GM19025 (cell line): ENCODE data around the gene CAVIN1.
"Not testable (repeated sequence)": the region's sequence is repeated elsewhere in the genome, so short reads cannot be mapped to it uniquely, and the experiment has no call there.

Experiments
- ATAC-seq: cut with Tn5 transposase; IDR thresholded peaks from one replicate; pipeline ENCODE4 v1.9.1; 2021; ENCODE audit warnings: mild to moderate bottlenecking, low read depth, moderate library complexity; ENCODE audit not compliant: unreplicated experiment

Gene CAVIN1

GRCh38 chr17:42431758-42432161 lies 8.7 kb upstream of the CAVIN1 start:
- ATAC-seq: no peak

- ATAC-seq: no peak
Measured at GRCh38 chr17:42429726-42430447, 6.8 kb upstream of the CAVIN1 start.

GRCh38 chr17:42428141-42428944 lies 5.3 kb upstream of the CAVIN1 start:
- no peak for ATAC-seq

- no peak for ATAC-seq
Measured at GRCh38 chr17:42424991-42425610, 2.0 kb upstream of the CAVIN1 start.

- no peak for ATAC-seq
Measured at GRCh38 chr17:42423766-42424165, 710 bp upstream of the CAVIN1 start.

- ATAC-seq: no peak
Measured at GRCh38 chr17:42422412-42422957, 571 bp downstream of the CAVIN1 start.

GRCh38 chr17:42421507-42422338 lies 1.3 kb downstream of the CAVIN1 start:
- no peak for ATAC-seq

- no peak for ATAC-seq
Measured at GRCh38 chr17:42421136-42421506, 1.9 kb downstream of the CAVIN1 start.

- ATAC-seq: not testable (repeated sequence)
Measured at GRCh38 chr17:42417981-42418380, 5.1 kb downstream of the CAVIN1 start.

- ATAC-seq: no peak
Measured at GRCh38 chr17:42414704-42415409, 8.2 kb downstream of the CAVIN1 start.

GRCh38 chr17:42413464-42414040 lies 9.5 kb downstream of the CAVIN1 start:
- no peak for ATAC-seq

GRCh38 chr17:42411905-42412679 lies 11.0 kb downstream of the CAVIN1 start:
- no peak for ATAC-seq

GRCh38 chr17:42411361-42411760 lies 11.7 kb downstream of the CAVIN1 start:
- ATAC-seq: no peak

GRCh38 chr17:42410319-42410685 lies 12.8 kb downstream of the CAVIN1 start:
- ATAC-seq: no peak

GRCh38 chr17:42409523-42410318 lies 13.3 kb downstream of the CAVIN1 start:
- ATAC-seq: no peak

GRCh38 chr17:42408061-42408460 lies 15.0 kb downstream of the CAVIN1 start:
- no peak for ATAC-seq

- no peak for ATAC-seq
Measured at GRCh38 chr17:42407289-42407836, 15.7 kb downstream of the CAVIN1 start.
